ENCODE data around the gene ATXN3. TPM values are rescaled to one million over a fixed set of nuclear protein-coding genes. Genes with fewer than 3 reads are reported as not detected.

ATXN3 gene
- total RNA-seq = 20.7 and 29.0 TPM in 2 replicates

GRCh38 chr14:92106143-92106926, at the start of gene ATXN3:
ATXN3 (minus strand) TSS chr14:92106582; CDS start chr14:92106552, 30 bp downstream.
- H3K36me3 ChIP-seq (ENCODE audit: control insufficient read depth, insufficient read depth, low read length) = no peaks in the 10 kb centered on the region
- H3K27me3 ChIP-seq (ENCODE audit: control insufficient read depth, insufficient read depth, low read length) = no peaks in the 10 kb centered on the region
- H3K4me3 ChIP-seq (ENCODE audit: low read depth, low read length) = peak within 1 kb of the TSS; percentile 95
- DNase-seq (ENCODE audit: low read depth) = peak; percentile 93
- TF ChIP-seq, protein P1, sequence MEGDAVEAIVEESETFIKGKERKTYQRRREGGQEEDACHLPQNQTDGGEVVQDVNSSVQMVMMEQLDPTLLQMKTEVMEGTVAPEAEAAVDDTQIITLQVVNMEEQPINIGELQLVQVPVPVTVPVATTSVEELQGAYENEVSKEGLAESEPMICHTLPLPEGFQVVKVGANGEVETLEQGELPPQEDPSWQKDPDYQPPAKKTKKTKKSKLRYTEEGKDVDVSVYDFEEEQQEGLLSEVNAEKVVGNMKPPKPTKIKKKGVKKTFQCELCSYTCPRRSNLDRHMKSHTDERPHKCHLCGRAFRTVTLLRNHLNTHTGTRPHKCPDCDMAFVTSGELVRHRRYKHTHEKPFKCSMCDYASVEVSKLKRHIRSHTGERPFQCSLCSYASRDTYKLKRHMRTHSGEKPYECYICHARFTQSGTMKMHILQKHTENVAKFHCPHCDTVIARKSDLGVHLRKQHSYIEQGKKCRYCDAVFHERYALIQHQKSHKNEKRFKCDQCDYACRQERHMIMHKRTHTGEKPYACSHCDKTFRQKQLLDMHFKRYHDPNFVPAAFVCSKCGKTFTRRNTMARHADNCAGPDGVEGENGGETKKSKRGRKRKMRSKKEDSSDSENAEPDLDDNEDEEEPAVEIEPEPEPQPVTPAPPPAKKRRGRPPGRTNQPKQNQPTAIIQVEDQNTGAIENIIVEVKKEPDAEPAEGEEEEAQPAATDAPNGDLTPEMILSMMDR (IDR thresholded peaks at IDR 0.05; ENCODE audit: insufficient read depth, low read length, poor library complexity, severe bottlenecking) = peak; percentile 85

GRCh38 chr14:92154283-92154942, 48.0 kb upstream of the ATXN3 start:
- DNase-seq (ENCODE audit: low read depth) = no peak
- no peaks in the 10 kb centered on the region for H3K36me3 ChIP-seq (ENCODE audit: control insufficient read depth, insufficient read depth, low read length)
- TF ChIP-seq, protein P1 (IDR thresholded peaks at IDR 0.05; ENCODE audit: insufficient read depth, low read length, poor library complexity, severe bottlenecking) = no peak
- no peak overlapping the region for H3K4me3 ChIP-seq (ENCODE audit: low read depth, low read length)
- H3K27me3 ChIP-seq (ENCODE audit: control insufficient read depth, insufficient read depth, low read length) = no peaks in the 10 kb centered on the region

GRCh38 chr14:92153581-92153980, 47.2 kb upstream of the ATXN3 start:
- H3K36me3 ChIP-seq (ENCODE audit: control insufficient read depth, insufficient read depth, low read length) = no peaks in the 10 kb centered on the region
- TF ChIP-seq, protein P1 (IDR thresholded peaks at IDR 0.05; ENCODE audit: insufficient read depth, low read length, poor library complexity, severe bottlenecking) = no peak
- H3K4me3 ChIP-seq (ENCODE audit: low read depth, low read length) = no peak overlapping the region
- H3K27me3 ChIP-seq (ENCODE audit: control insufficient read depth, insufficient read depth, low read length) = no peaks in the 10 kb centered on the region
- no peak for DNase-seq (ENCODE audit: low read depth)

DNA sequence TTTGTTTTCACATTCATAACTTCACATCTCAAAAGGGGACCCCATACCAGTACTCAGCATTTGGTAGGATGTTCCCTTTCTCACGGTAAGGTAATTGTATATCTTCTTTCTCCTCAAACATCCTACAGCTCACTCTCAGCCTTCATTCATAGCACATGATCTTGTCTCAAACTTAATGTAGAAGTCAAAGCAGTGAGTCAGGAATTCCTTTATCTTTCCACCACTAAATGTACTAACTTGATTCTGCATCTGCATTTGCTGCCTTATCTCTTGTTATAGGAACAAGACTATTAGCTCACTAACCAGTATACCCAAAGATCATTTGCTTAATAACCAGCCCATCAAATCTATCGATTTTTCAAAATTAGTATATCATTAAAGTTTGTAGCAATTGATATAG, 38.3 kb upstream of the ATXN3 start:
- Histone ChIP-seq H3K27me3 (ENCODE audit: control insufficient read depth, insufficient read depth, low read length) (no peaks in the 10 kb centered on the region), H3K4me3 (ENCODE audit: low read depth, low read length) (no peak overlapping the region), H3K36me3 (ENCODE audit: control insufficient read depth, insufficient read depth, low read length) (peaks cover 1% of the 10 kb centered on the region)
- no peak for DNase-seq (ENCODE audit: low read depth)
- TF ChIP-seq, protein P1 (IDR thresholded peaks at IDR 0.05; ENCODE audit: insufficient read depth, low read length, poor library complexity, severe bottlenecking) = no peak

GRCh38 chr14:92143962-92144361, 37.6 kb upstream of the ATXN3 start:
- Histone ChIP-seq H3K4me3 (ENCODE audit: low read depth, low read length) (no peak overlapping the region), H3K27me3 (ENCODE audit: control insufficient read depth, insufficient read depth, low read length) (no peaks in the 10 kb centered on the region), H3K36me3 (ENCODE audit: control insufficient read depth, insufficient read depth, low read length) (peaks cover 1% of the 10 kb centered on the region)
- TF ChIP-seq, protein P1 (IDR thresholded peaks at IDR 0.05; ENCODE audit: insufficient read depth, low read length, poor library complexity, severe bottlenecking) = no peak
- no peak for DNase-seq (ENCODE audit: low read depth)
